ENCODE measurements around the gene CLDN2.

CLDN2 gene

GRCh38 chrX:106921637-106922036 lies 1.4 kb downstream of the CLDN2 start:
- DNase-seq (ENCODE audit: low spot score), result no peak

GRCh38 chrX:106927023-106927422 lies 6.8 kb downstream of the CLDN2 start:
- no peak for DNase-seq (ENCODE audit: low spot score)

- no peak for DNase-seq (ENCODE audit: low spot score)
Measured at GRCh38 chrX:106927700-106928099, 7.5 kb downstream of the CLDN2 start.

- no peak for DNase-seq (ENCODE audit: low spot score)
Measured at GRCh38 chrX:106928227-106928626, 8.0 kb downstream of the CLDN2 start.

GRCh38 chrX:106931831-106932491 lies 11.8 kb downstream of the CLDN2 start:
- DNase-seq (ENCODE audit: low spot score), result no peak

- DNase-seq (ENCODE audit: low spot score), result no peak
Measured at GRCh38 chrX:106932492-106932923, 12.3 kb downstream of the CLDN2 start.

- no peak for DNase-seq (ENCODE audit: low spot score)
Measured at GRCh38 chrX:106932960-106933537, 12.8 kb downstream of the CLDN2 start.

GRCh38 chrX:106933538-106933961 lies 13.3 kb downstream of the CLDN2 start:
- DNase-seq (ENCODE audit: low spot score), result no peak

- no peak for DNase-seq (ENCODE audit: low spot score)
Measured at GRCh38 chrX:106935175-106935574, 15.0 kb downstream of the CLDN2 start.

GRCh38 chrX:106936246-106936645 lies 16.0 kb downstream of the CLDN2 start:
- DNase-seq (ENCODE audit: low spot score), result no peak

GRCh38 chrX:106939566-106939965 lies 19.4 kb downstream of the CLDN2 start:
- no peak for DNase-seq (ENCODE audit: low spot score)

- no peak for DNase-seq (ENCODE audit: low spot score)
Measured at GRCh38 chrX:106940068-106940467, 19.9 kb downstream of the CLDN2 start.

- no peak for DNase-seq (ENCODE audit: low spot score)
Measured at GRCh38 chrX:106946464-106946863, 26.3 kb downstream of the CLDN2 start.

- no peak for DNase-seq (ENCODE audit: low spot score)
Measured at GRCh38 chrX:106948641-106949040, 28.4 kb downstream of the CLDN2 start.

GRCh38 chrX:106949366-106949765 lies 29.2 kb downstream of the CLDN2 start:
- DNase-seq (ENCODE audit: low spot score), result no peak

GRCh38 chrX:106950381-106950780 lies 30.2 kb downstream of the CLDN2 start:
- no peak for DNase-seq (ENCODE audit: low spot score)

- DNase-seq (ENCODE audit: low spot score), result no peak
Measured at GRCh38 chrX:106951230-106951629, 31.0 kb downstream of the CLDN2 start.

- no peak for DNase-seq (ENCODE audit: low spot score)
Measured at GRCh38 chrX:106952089-106952488, 31.9 kb downstream of the CLDN2 start.

GRCh38 chrX:106952538-106952937 lies 32.3 kb downstream of the CLDN2 start:
- no peak for DNase-seq (ENCODE audit: low spot score)

- DNase-seq (ENCODE audit: low spot score), result no peak
Measured at GRCh38 chrX:106952988-106953387, 32.8 kb downstream of the CLDN2 start.

- no peak for DNase-seq (ENCODE audit: low spot score)
Measured at GRCh38 chrX:106954041-106954440, 33.8 kb downstream of the CLDN2 start.

GRCh38 chrX:106955004-106955772 lies 35.0 kb downstream of the CLDN2 start:
- DNase-seq (ENCODE audit: low spot score), result no peak

- no peak for DNase-seq (ENCODE audit: low spot score)
Measured at GRCh38 chrX:106957856-106958255, 37.7 kb downstream of the CLDN2 start.

All from SK-N-DZ (cell line).